Fibroblast of lung (primary cell): ENCODE measurements around the gene PAX7. TPM values are rescaled to one million over a fixed set of nuclear protein-coding genes. Genes with fewer than 3 reads are reported as not detected.

Experiments
- DNase-seq, 2 donors: peaks; one replicate each; pipeline versions ENCODE4 v3.0.0 to v3.0.0-alpha.2; 2010; ENCODE audit warnings: low read depth in 2 of 2
- H2AFZ ChIP-seq: 2 replicates; pipeline ENCODE4 v1.5.1; 2012; ENCODE audit warnings: low read length, control low read depth, inconsistent platforms
- H3K27ac ChIP-seq: 2 replicates; pipeline ENCODE4 v1.5.1; 2011; ENCODE audit warnings: low read length, control low read depth; ENCODE audit not compliant: insufficient read depth
- H3K27me3 ChIP-seq: 2 replicates; pipeline ENCODE4 v1.5.1; 2011; ENCODE audit warnings: mild to moderate bottlenecking, low read length; ENCODE audit not compliant: control insufficient read depth, insufficient read depth
- H3K36me3 ChIP-seq: 2 replicates; pipeline ENCODE4 v1.5.1; 2011; ENCODE audit warnings: low read length; ENCODE audit not compliant: control insufficient read depth, insufficient read depth
- H3K4me1 ChIP-seq: 2 replicates; pipeline ENCODE4 v1.5.1; 2011; ENCODE audit warnings: low read length; ENCODE audit not compliant: control insufficient read depth, insufficient read depth; ENCODE audit errors: extremely low read depth
- H3K4me2 ChIP-seq: 2 replicates; pipeline ENCODE4 v1.5.1; 2011; ENCODE audit warnings: low read length, control low read depth; ENCODE audit not compliant: insufficient read depth; ENCODE audit errors: extremely low read depth
- H3K4me3 ChIP-seq, 4 experiments: fragments of 200-600 bp in 1 of 4; sonication (generic) in 1 of 4; replicated peaks in 1 of 4; 2 replicates each; pipeline ENCODE4 v1.5.1; 2011 to 2016; ENCODE audit warnings: low read length in 4 of 4, low read depth in 3 of 4, mild to moderate bottlenecking in 3 of 4, control low read depth in 2 of 4, inconsistent platforms in 1 of 4, mixed read lengths in 1 of 4; ENCODE audit not compliant: insufficient read depth in 1 of 4; ENCODE audit errors: control extremely low read depth in 1 of 4
- H3K79me2 ChIP-seq: 2 replicates; pipeline ENCODE4 v1.5.1; 2012; ENCODE audit warnings: mild to moderate bottlenecking, low read length, inconsistent platforms; ENCODE audit not compliant: control insufficient read depth, insufficient read depth
- H3K9ac ChIP-seq: 2 replicates; pipeline ENCODE4 v1.5.1; 2011; ENCODE audit warnings: mild to moderate bottlenecking, low read length, control low read depth; ENCODE audit not compliant: insufficient read depth
- H3K9me3 ChIP-seq: 2 replicates; pipeline ENCODE4 v1.5.1; 2012; ENCODE audit warnings: low read depth, low read length; ENCODE audit not compliant: control insufficient read depth, insufficient read depth
- H4K20me1 ChIP-seq: 2 replicates; pipeline ENCODE4 v1.5.1; 2011; ENCODE audit warnings: low read length; ENCODE audit not compliant: control insufficient read depth, insufficient read depth; ENCODE audit errors: extremely low read depth
- EZH2 ChIP-seq: IDR thresholded peaks from 2 replicates; pipeline ENCODE4 v1.5.1; 2012; ENCODE audit warnings: low read length, control low read depth, mild to moderate bottlenecking; ENCODE audit errors: missing control alignments
- polyA plus RNA-seq, 2 donors: library from polyadenylated mRNA; depleted of rRNA in 1 of 2; stranded (reverse) in 1 of 2; unstranded in 1 of 2; fragments of >200 nt; gene quantifications; 2 replicates each; pipeline ENCODE4 v1.2.1, GENCODE V29; 2011 to 2012; ENCODE audit warnings: missing spikeins in 1 of 2
- total RNA-seq: library from RNA; depleted of rRNA; stranded (reverse); fragments of >200 nt; gene quantifications from 2 replicates; pipeline ENCODE4 v1.2.1, GENCODE V29; 2014
- TF ChIP-seq, protein P1 (sequence below), 2 donors: IDR thresholded peaks in 1 of 2; conservative IDR thresholded peaks in 1 of 2; 1 replicate in 1 of 2; 2 replicates in 1 of 2; pipeline ENCODE4 v1.5.1; 2011 to 2012; ENCODE audit warnings: low read length in 2 of 2, control low read depth in 1 of 2, inconsistent platforms in 1 of 2, low read depth in 1 of 2, mild to moderate bottlenecking in 1 of 2

Gene PAX7
- total and polyA plus RNA-seq, 2 donors (not counting 1 experiment from before 2014, with no cell fraction given) = not detected

DNA sequence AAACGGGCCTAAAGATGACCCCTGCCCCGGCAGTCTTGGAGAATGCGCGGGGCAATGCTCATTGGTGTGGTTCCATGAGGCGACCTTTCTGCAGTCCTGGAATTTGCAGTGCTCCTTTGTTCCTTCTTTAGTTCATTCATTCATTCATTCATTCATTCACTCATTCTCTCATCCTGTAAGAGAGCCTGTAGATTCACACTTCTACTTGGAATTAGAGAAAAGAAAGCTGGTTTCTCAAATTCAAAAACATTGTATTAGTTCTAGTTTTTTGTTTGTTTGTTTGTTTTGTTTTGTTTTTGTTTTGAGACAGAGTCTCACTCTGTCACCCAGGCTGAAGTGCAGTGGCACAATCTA, 31.6 kb downstream of the PAX7 start:
- H3K4me3 ChIP-seq = no peak overlapping the region
- H4K20me1 ChIP-seq = no peaks in the 10 kb centered on the region
- H3K9ac ChIP-seq = no peak overlapping the region
- H3K4me1 ChIP-seq = no peaks in the 10 kb centered on the region
- H3K4me2 ChIP-seq = no peak overlapping the region
- no peak overlapping the region for H3K27ac ChIP-seq
- H3K9me3 ChIP-seq = no peaks in the 10 kb centered on the region
- TF ChIP-seq, protein P1, sequence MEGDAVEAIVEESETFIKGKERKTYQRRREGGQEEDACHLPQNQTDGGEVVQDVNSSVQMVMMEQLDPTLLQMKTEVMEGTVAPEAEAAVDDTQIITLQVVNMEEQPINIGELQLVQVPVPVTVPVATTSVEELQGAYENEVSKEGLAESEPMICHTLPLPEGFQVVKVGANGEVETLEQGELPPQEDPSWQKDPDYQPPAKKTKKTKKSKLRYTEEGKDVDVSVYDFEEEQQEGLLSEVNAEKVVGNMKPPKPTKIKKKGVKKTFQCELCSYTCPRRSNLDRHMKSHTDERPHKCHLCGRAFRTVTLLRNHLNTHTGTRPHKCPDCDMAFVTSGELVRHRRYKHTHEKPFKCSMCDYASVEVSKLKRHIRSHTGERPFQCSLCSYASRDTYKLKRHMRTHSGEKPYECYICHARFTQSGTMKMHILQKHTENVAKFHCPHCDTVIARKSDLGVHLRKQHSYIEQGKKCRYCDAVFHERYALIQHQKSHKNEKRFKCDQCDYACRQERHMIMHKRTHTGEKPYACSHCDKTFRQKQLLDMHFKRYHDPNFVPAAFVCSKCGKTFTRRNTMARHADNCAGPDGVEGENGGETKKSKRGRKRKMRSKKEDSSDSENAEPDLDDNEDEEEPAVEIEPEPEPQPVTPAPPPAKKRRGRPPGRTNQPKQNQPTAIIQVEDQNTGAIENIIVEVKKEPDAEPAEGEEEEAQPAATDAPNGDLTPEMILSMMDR (conservative IDR thresholded peaks at IDR 0.05 in 1 of 2, IDR thresholded peaks at IDR 0.05 in 1 of 2; ENCODE audit: low read depth in 1 of 2, low read length in 2 of 2) = no peak
- no peak for TF ChIP-seq EZH2
- H3K27me3 ChIP-seq = no peaks in the 10 kb centered on the region
- no peak for DNase-seq
- H2AFZ ChIP-seq = no peak overlapping the region
- H3K79me2 ChIP-seq = no peaks in the 10 kb centered on the region
- H3K36me3 ChIP-seq = no peaks in the 10 kb centered on the region

- no peaks in the 10 kb centered on the region for H3K36me3 ChIP-seq
- no peaks in the 10 kb centered on the region for H3K27me3 ChIP-seq
- no peak overlapping the region for H3K9ac ChIP-seq
- H3K27ac ChIP-seq = no peak overlapping the region
- H3K9me3 ChIP-seq = no peaks in the 10 kb centered on the region
- no peak for DNase-seq
- H3K4me3 ChIP-seq = no peak overlapping the region
- TF ChIP-seq, protein P1 (conservative IDR thresholded peaks at IDR 0.05 in 1 of 2, IDR thresholded peaks at IDR 0.05 in 1 of 2; ENCODE audit: low read depth in 1 of 2, low read length in 2 of 2) = no peak
- TF ChIP-seq EZH2 = no peak
- H2AFZ ChIP-seq = no peak overlapping the region
- H3K4me1 ChIP-seq = no peaks in the 10 kb centered on the region
- H3K4me2 ChIP-seq = no peak overlapping the region
- H4K20me1 ChIP-seq = no peaks in the 10 kb centered on the region
- H3K79me2 ChIP-seq = no peaks in the 10 kb centered on the region
These were observed 35.8 kb downstream of the PAX7 start for GRCh38 chr1:18666317-18666920.

DNA sequence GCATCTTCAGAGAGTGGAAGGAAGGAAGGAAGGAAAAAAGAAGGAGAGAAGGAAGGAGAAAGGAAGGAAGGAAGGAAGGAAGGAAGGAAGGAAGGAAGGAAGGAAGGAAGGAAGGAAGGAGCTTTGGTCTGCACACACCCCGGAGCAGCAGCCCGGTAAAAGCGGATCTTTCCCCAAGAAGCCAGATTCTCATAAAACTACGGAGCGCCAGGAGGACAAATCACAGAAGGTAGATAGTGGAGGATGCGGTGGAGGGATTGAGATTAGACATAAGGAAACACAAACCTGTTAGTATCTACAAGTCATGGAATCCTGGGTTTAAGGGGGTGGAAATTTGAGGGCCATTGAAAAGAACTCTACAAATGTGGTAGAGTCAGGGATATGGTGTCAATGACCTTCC, 36.7 kb downstream of the PAX7 start:
- no peak overlapping the region for H3K4me3 ChIP-seq
- H4K20me1 ChIP-seq = no peaks in the 10 kb centered on the region
- no peak overlapping the region for H3K4me2 ChIP-seq
- H3K27me3 ChIP-seq = no peaks in the 10 kb centered on the region
- H3K36me3 ChIP-seq = no peaks in the 10 kb centered on the region
- H3K79me2 ChIP-seq = no peaks in the 10 kb centered on the region
- no peak for TF ChIP-seq EZH2
- TF ChIP-seq, protein P1 (conservative IDR thresholded peaks at IDR 0.05 in 1 of 2, IDR thresholded peaks at IDR 0.05 in 1 of 2; ENCODE audit: low read depth in 1 of 2, low read length in 2 of 2) = no peak
- H3K9me3 ChIP-seq = no peaks in the 10 kb centered on the region
- H2AFZ ChIP-seq = no peak overlapping the region
- no peak overlapping the region for H3K27ac ChIP-seq
- H3K9ac ChIP-seq = no peak overlapping the region
- H3K4me1 ChIP-seq = no peaks in the 10 kb centered on the region
- DNase-seq = no peak
